GM12878 (cell line): ENCODE results near the gene CLEC17A. TPM values are rescaled to one million over a fixed set of nuclear protein-coding genes. Genes with fewer than 3 reads are reported as not detected.

Source experiments
- ATAC-seq: fragments of 200-7000 bp; cut with Tn5 transposase; 3 replicates; pipeline ENCODE4 v1.9.1; 2020; ENCODE audit warnings: mild to moderate bottlenecking, moderate library complexity
- BruUV-seq: library from RNA; stranded (reverse); fragments of 400-500 nt; replicated peaks from 2 replicates; lab custom pipeline; 2021; lab: Mats Ljungman, UMichigan
- CTCF ChIA-PET: fragments of 300-600 bp; sonication (Branson Sonifier 250); formaldehyde crosslinking; extraction: SDS; loops from one replicate; lab custom pipeline; 2021; ENCODE audit warnings: inconsistent platforms; lab: Yijun Ruan, JAX
- POLR2A ChIA-PET: fragments of 350-600 bp; formaldehyde crosslinking; extraction: SDS; loops from one replicate; lab custom pipeline; 2021; ENCODE audit warnings: inconsistent platforms; lab: Charles Lee
- RAD21 ChIA-PET: fragments of 300-600 bp; sonication (Branson Sonifier 250); formaldehyde crosslinking; loops from one replicate; lab custom pipeline; 2023; ENCODE audit warnings: antibody characterized with exemption; ENCODE audit not compliant: unreplicated experiment; lab: Charles Lee
- SMC1A ChIA-PET: fragments of 300-600 bp; sonication (Branson Sonifier 250); formaldehyde crosslinking; loops from one replicate; lab custom pipeline; 2023; ENCODE audit not compliant: unreplicated experiment, uncharacterized antibody; lab: Charles Lee
- DNase-seq: peaks from one replicate; pipeline ENCODE4 v3.0.0-alpha.2; 2011; ENCODE audit warnings: low read depth, low spot score
- FAIRE-seq: peaks from 3 replicates; lab custom pipeline; 2011; peaks lifted over from hg19 to GRCh38; lab: Jason Lieb, UNC
- H2AFZ ChIP-seq: 2 replicates; pipeline ENCODE4 v1.6.0; 2011; ENCODE audit warnings: low read depth, low read length, control low read depth; ENCODE audit not compliant: control insufficient read depth
- H3K27ac ChIP-seq: 2 replicates; pipeline ENCODE4 v1.5.1; 2011; ENCODE audit warnings: control low read depth; ENCODE audit not compliant: control insufficient read depth, insufficient read depth
- H3K27me3 ChIP-seq, 2 experiments: replicated peaks in 1 of 2; 2 replicates each; pipeline versions ENCODE4 v1.6.0 to v1.6.1; 2011; ENCODE audit warnings: low read length in 1 of 2; ENCODE audit not compliant: control insufficient read depth in 2 of 2, insufficient read depth in 2 of 2
- H3K36me3 ChIP-seq, 2 experiments: 2 replicates each; pipeline ENCODE4 v1.5.1; 2011; ENCODE audit warnings: low read length in 1 of 2; ENCODE audit not compliant: control insufficient read depth in 2 of 2, insufficient read depth in 2 of 2
- H3K4me1 ChIP-seq: 2 replicates; pipeline ENCODE4 v1.6.1; 2011; ENCODE audit warnings: mild to moderate bottlenecking, low read length, moderate library complexity, mixed read lengths; ENCODE audit not compliant: control insufficient read depth, insufficient read depth
- H3K4me2 ChIP-seq: 2 replicates; pipeline ENCODE4 v1.6.0; 2011; ENCODE audit warnings: control low read depth; ENCODE audit not compliant: control insufficient read depth, insufficient read depth
- H3K4me3 ChIP-seq: fragments of 200-600 bp; sonication (generic); 2 replicates; pipeline ENCODE4 v1.5.1; 2016
- H3K79me2 ChIP-seq: 2 replicates; pipeline ENCODE4 v1.6.0; 2011; ENCODE audit warnings: low read length; ENCODE audit not compliant: control insufficient read depth, insufficient read depth
- H3K9ac ChIP-seq: 2 replicates; pipeline ENCODE4 v1.8.0; 2011; ENCODE audit warnings: low read length, control low read depth, mixed read lengths; ENCODE audit not compliant: control insufficient read depth, insufficient read depth
- H3K9me3 ChIP-seq: replicated peaks from 3 replicates; pipeline ENCODE4 v1.5.1; 2011; ENCODE audit warnings: mild to moderate bottlenecking, low read length; ENCODE audit not compliant: control insufficient read depth, insufficient read depth
- H4K20me1 ChIP-seq: 2 replicates; pipeline ENCODE4 v1.6.0; 2011; ENCODE audit not compliant: control insufficient read depth, insufficient read depth
- GATAD2B ChIP-seq: fragments of 450-650 bp; conservative IDR thresholded peaks from 2 replicates; pipeline ENCODE4 v1.6.1; 2017; ENCODE audit warnings: low read depth, mild to moderate bottlenecking, moderate library complexity
- HCFC1 ChIP-seq: fragments of 150-350 bp; IDR thresholded peaks from 2 replicates; pipeline ENCODE4 v1.6.1; 2014; ENCODE audit warnings: low read length
- MTA2 ChIP-seq: fragments of 450-650 bp; IDR thresholded peaks from 2 replicates; pipeline ENCODE4 v1.6.1; 2016; ENCODE audit warnings: low read depth, mild to moderate bottlenecking, moderate library complexity
- NFYA ChIP-seq: IDR thresholded peaks from 2 replicates; pipeline ENCODE4 v1.6.1; 2011; ENCODE audit warnings: low read depth, mild to moderate bottlenecking, low read length, improper control_type of control experiment, borderline replicate concordance
- SMC3 ChIP-seq: IDR thresholded peaks from 2 replicates; pipeline ENCODE4 v1.6.1; 2011; ENCODE audit warnings: low read length, improper control_type of control experiment, borderline replicate concordance
- WGBS: methylation state at CpG from one replicate; pipeline ENCODE4 v1.1.6; 2016; ENCODE audit warnings: low lambda C conversion rate; ENCODE audit not compliant: insufficient replicate concordance, insufficient coverage; ENCODE audit errors: missing lambda C conversion rate; 5-methylcytosine and 5-hydroxymethylcytosine counted together
- in situ Hi-C: fragments of 300-500 bp; cut with MboI; formaldehyde crosslinking; loops from 9 replicates; pipeline ENCODE4 v1.14.3; 2018; ENCODE audit warnings: mixed read lengths
- intact Hi-C: fragments of 100-400 bp; cut with micrococcal nuclease; formaldehyde crosslinking; loops from one replicate; pipeline ENCODE4 v1.14.2; 2022; ENCODE audit not compliant: unreplicated experiment
- polyA plus RNA-seq, 11 experiments: library from polyadenylated mRNA; depleted of rRNA in 4 of 11; unstranded in 6 of 11; stranded (reverse) in 5 of 11; fragments of >200 nt; fragmentation: Nextera tagmentation in 4 of 11; fragmentation: Illumina TruSeq in 1 of 11; extraction: Ambion mirVana in 4 of 11; extraction: Trizol in 1 of 11; gene quantifications; 1 replicate in 1 of 11; 2 replicates in 10 of 11; pipeline versions ENCODE4 v1.2.1 to v1.2.3, GENCODE V29; 2011 to 2016; ENCODE audit warnings: inconsistent platforms in 2 of 11, missing spikeins in 2 of 11, low read depth in 1 of 11
- total RNA-seq, 4 experiments: library from RNA; depleted of rRNA in 3 of 4; stranded (reverse); fragments of >200 nt in 3 of 4; fragmentation: Illumina TruSeq in 1 of 4; extraction: Trizol in 1 of 4; gene quantifications; 2 replicates each; pipeline versions ENCODE4 v1.2.1 to v1.2.3, GENCODE V29; 2013 to 2021
- TF ChIP-seq, protein P1 (sequence below): IDR thresholded peaks from 2 replicates; pipeline ENCODE4 v1.6.1; 2011; ENCODE audit warnings: borderline replicate concordance, low read depth, mild to moderate bottlenecking, moderate library complexity, mixed read lengths, low read length; ENCODE audit not compliant: insufficient read depth; ENCODE audit errors: extremely low read length
- TF ChIP-seq, protein P2 (sequence below): fragments of 150-350 bp; IDR thresholded peaks from 2 replicates; pipeline ENCODE4 v1.6.1; 2014; ENCODE audit warnings: mild to moderate bottlenecking, low read depth, low read length
- TF ChIP-seq, protein P3 (sequence below): fragments of 450-650 bp; IDR thresholded peaks from 2 replicates; pipeline ENCODE4 v1.6.1; 2017; ENCODE audit warnings: low read depth, mild to moderate bottlenecking, moderate library complexity
- TF ChIP-seq, protein P4 (sequence below): IDR thresholded peaks from 2 replicates; pipeline ENCODE4 v1.6.1; 2012; ENCODE audit warnings: low read depth, low read length, improper control_type of control experiment

The CLEC17A gene
- total and polyA plus RNA-seq, 10 of the 15 experiments (the other 5 are each of a cell fraction or from before 2014, with no cell fraction given), result 12.9 to 131 (median 97.3) TPM

DNA sequence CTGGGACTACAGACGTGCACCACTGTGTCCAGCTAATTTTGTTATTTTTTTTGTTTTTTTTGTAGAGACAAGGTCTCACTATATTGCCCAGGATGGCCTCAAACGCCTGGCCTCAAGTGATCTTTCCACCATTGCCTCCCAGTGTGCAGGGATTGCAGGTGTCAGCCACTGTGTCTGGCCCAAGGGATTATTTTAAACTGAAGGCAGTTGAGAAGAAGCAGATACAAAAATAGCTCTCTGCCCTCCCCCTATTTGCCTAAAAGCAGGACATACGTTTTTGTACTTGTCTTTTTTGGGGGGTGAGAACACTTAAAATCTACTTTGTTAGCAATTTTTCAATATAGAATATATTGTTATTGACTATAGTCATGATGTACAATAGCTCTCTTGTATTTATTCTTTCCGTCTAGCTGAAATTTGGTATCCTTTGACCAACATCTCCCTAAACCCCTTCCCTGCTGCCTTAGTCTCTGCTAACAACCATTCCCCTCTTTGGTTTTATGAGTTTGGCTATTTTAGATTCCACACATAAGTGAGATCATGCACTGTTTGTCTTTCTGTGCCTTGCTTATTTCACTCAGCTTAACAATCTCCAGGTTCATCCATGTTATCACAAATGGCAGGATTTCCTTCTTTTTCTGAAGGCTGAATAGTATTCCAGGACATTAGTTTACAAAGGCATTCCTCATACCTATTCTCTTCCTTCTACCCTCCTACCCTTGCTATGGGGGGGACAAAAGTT, 56.8 kb downstream of the CLEC17A start (continued):
- TF ChIP-seq, protein P1, sequence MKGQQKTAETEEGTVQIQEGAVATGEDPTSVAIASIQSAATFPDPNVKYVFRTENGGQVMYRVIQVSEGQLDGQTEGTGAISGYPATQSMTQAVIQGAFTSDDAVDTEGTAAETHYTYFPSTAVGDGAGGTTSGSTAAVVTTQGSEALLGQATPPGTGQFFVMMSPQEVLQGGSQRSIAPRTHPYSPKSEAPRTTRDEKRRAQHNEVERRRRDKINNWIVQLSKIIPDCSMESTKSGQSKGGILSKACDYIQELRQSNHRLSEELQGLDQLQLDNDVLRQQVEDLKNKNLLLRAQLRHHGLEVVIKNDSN, result no peak
- no peak for TF ChIP-seq GATAD2B
- TF ChIP-seq, protein P2, sequence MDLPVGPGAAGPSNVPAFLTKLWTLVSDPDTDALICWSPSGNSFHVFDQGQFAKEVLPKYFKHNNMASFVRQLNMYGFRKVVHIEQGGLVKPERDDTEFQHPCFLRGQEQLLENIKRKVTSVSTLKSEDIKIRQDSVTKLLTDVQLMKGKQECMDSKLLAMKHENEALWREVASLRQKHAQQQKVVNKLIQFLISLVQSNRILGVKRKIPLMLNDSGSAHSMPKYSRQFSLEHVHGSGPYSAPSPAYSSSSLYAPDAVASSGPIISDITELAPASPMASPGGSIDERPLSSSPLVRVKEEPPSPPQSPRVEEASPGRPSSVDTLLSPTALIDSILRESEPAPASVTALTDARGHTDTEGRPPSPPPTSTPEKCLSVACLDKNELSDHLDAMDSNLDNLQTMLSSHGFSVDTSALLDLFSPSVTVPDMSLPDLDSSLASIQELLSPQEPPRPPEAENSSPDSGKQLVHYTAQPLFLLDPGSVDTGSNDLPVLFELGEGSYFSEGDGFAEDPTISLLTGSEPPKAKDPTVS, result no peak
- TF ChIP-seq MTA2, result no peak
- no peak for TF ChIP-seq HCFC1
- TF ChIP-seq, protein P3, sequence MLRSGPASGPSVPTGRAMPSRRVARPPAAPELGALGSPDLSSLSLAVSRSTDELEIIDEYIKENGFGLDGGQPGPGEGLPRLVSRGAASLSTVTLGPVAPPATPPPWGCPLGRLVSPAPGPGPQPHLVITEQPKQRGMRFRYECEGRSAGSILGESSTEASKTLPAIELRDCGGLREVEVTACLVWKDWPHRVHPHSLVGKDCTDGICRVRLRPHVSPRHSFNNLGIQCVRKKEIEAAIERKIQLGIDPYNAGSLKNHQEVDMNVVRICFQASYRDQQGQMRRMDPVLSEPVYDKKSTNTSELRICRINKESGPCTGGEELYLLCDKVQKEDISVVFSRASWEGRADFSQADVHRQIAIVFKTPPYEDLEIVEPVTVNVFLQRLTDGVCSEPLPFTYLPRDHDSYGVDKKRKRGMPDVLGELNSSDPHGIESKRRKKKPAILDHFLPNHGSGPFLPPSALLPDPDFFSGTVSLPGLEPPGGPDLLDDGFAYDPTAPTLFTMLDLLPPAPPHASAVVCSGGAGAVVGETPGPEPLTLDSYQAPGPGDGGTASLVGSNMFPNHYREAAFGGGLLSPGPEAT, result no peak

DNA sequence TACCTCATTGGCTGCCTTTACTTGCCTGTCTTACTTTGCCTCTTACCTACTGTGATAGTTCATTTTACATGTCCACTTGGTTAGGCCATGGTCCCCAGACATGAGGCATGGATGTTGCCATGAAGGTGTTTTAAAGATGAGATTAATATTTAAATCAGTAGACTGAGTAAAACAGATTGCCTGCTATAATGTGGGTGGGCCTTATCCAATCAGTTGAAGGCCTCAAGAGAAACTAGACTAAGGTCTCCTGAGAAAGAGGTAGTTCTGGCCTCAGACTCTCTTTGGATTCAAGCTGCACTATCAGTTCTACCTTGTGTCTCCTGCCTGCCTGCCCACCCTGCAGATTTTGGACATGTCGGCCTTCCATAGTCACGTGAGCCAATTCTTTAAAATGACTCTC, 65.6 kb downstream of the CLEC17A start:
- WGBS, result 54% methylated on average over 2 of the region's 2 CpGs
- in situ Hi-C loops, result no loop called here
- ChIA-PET POLR2A (no interaction called here), CTCF (interaction anchor here (0.7 kb wide), 2 partner anchors 36 to 44 kb away, joined by 3 read pairs; no protein-coding TSS in a partner anchor), SMC1A (no interaction called here)
- H3K36me3 ChIP-seq, result no peaks in the 10 kb centered on the region
- FAIRE-seq (no peak), ATAC-seq (no peak), DNase-seq (no peak)
- no peaks in the 10 kb centered on the region for H3K4me1 ChIP-seq
- no peak overlapping the region for H3K4me3 ChIP-seq
- no peaks in the 10 kb centered on the region for H3K27me3 ChIP-seq
- H3K79me2 ChIP-seq, result no peaks in the 10 kb centered on the region
- no peaks in the 10 kb centered on the region for H4K20me1 ChIP-seq
- H2AFZ ChIP-seq, result no peak overlapping the region
- H3K27ac ChIP-seq, result no peak overlapping the region
- BruUV-seq, result no TSS peak
- TF ChIP-seq, protein P4, sequence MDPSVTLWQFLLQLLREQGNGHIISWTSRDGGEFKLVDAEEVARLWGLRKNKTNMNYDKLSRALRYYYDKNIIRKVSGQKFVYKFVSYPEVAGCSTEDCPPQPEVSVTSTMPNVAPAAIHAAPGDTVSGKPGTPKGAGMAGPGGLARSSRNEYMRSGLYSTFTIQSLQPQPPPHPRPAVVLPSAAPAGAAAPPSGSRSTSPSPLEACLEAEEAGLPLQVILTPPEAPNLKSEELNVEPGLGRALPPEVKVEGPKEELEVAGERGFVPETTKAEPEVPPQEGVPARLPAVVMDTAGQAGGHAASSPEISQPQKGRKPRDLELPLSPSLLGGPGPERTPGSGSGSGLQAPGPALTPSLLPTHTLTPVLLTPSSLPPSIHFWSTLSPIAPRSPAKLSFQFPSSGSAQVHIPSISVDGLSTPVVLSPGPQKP, result no peak
- TF ChIP-seq SMC3 (no peak), NFYA (no peak)
- TF ChIP-seq, all 136 proteins: peak for 0
- intact Hi-C loops, result no loop called here
- Histone ChIP-seq H3K4me2 (no peak overlapping the region), H3K9ac (no peak overlapping the region), H3K9me3 (no peaks in the 10 kb centered on the region)
- RAD21 ChIA-PET, result no interaction called here
